ENCODE data around the gene ASCL3.

ASCL3 gene

DNA sequence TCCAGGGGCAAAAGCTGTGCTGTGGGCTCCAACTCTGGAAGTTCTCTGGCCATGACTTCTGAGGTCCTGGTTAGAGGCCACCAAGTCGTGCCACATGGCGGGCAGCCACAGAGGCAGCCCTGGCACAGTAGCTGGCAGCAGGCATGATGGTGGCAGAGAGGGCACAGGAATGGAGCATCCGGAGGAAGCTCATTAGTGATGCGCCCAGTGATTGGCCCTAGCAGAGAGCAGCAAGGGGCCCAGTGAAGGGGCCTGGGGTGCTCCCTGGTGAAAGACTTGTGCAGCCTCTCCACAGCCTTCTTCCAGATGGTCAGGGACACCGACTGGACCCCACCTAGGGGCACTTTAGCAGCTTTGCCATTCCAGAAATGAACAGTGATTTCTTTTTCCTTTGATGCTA is 17.1 kb downstream of the ASCL3 start:
- H3K4me3 ChIP-seq (ENCODE audit: low read length): no peak overlapping the region
- TF ChIP-seq, protein P1, sequence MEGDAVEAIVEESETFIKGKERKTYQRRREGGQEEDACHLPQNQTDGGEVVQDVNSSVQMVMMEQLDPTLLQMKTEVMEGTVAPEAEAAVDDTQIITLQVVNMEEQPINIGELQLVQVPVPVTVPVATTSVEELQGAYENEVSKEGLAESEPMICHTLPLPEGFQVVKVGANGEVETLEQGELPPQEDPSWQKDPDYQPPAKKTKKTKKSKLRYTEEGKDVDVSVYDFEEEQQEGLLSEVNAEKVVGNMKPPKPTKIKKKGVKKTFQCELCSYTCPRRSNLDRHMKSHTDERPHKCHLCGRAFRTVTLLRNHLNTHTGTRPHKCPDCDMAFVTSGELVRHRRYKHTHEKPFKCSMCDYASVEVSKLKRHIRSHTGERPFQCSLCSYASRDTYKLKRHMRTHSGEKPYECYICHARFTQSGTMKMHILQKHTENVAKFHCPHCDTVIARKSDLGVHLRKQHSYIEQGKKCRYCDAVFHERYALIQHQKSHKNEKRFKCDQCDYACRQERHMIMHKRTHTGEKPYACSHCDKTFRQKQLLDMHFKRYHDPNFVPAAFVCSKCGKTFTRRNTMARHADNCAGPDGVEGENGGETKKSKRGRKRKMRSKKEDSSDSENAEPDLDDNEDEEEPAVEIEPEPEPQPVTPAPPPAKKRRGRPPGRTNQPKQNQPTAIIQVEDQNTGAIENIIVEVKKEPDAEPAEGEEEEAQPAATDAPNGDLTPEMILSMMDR (conservative IDR thresholded peaks at IDR 0.05; ENCODE audit: low read depth, low read length): no peak
- DNase-seq (ENCODE audit: low read depth): no peak

DNA sequence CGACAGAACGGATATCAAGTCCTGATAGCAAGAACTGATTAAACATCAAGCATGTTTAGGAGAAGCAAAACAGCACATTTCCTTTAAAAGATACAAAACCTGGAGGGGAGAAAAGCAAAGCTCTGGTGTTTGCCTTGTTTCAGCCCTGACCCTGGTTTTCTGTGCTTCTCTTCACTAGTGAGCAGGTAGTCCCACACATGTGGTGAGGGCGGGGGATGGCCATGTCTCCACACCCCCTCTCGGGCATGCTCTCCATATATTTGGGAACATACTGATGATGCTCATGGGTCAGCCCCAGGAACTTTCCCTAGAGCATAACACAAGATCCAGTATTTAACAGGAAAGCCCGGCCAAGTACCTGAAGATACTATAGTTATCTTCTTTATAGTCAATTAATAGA is 20.1 kb downstream of the ASCL3 start:
- no peak overlapping the region for H3K4me3 ChIP-seq (ENCODE audit: low read length)
- TF ChIP-seq, protein P1 (conservative IDR thresholded peaks at IDR 0.05; ENCODE audit: low read depth, low read length): no peak
- no peak for DNase-seq (ENCODE audit: low read depth)

GRCh38 chr11:8917157-8917825 is 25.5 kb downstream of the ASCL3 start:
- H3K4me3 ChIP-seq (ENCODE audit: low read length): peak overlapping the region; percentile 20
- TF ChIP-seq, protein P1 (conservative IDR thresholded peaks at IDR 0.05; ENCODE audit: low read depth, low read length): no peak
- peak; percentile 85 for DNase-seq (ENCODE audit: low read depth)

DNA sequence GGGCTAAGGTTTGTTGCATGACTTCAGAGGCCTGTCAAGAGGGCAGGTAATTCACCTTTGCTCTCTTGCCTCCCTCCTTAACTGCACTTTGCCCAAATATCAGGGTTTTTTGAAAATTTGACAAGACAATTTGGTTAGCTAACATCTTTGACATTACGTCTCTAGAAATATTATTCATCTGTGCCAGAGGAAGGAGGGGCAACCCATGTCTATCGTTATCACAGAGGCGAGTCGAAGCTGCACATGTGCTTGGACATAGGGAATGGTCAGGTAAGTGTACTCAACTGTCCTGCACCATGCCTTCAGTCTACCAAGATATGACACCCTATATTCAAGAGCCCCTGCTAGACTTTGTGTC is 28.2 kb downstream of the ASCL3 start:
- H3K4me3 ChIP-seq (ENCODE audit: low read length): no peak overlapping the region
- no peak for DNase-seq (ENCODE audit: low read depth)
- TF ChIP-seq, protein P1 (conservative IDR thresholded peaks at IDR 0.05; ENCODE audit: low read depth, low read length): no peak

DNA sequence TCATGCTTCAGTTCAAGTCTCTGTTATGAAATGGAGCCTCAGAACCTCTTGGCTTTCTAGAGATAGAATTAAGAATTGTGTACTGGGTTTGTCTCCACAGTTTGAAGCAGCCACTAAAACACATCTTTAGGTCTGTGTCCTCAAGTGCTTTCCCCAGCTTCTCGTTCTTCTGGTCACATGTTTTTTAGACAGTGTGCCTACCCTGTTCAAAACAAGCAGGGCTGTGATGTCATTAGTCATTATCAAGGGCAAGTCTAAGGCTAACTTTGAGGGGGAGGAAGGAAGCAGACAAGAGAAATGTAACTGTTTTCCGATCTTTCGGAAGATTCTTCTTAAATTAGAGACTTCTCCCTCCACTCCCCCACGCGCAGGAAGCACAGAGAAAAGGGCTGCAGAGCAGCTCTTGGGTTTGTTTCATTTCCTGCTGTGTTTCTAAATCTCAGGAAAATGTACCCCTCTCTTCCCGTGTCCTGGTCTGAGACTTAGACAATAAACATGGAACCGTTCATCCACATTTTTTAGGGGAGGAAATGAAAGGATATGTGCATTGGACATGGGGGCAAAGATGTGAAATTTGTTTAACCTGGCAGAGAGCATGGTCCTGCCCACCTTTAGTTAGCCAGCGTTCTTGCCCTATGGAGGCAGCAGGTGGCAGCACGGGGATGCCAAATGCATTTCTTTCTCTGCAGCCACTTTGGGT is 28.7 kb downstream of the ASCL3 start:
- DNase-seq (ENCODE audit: low read depth): no peak
- no peak overlapping the region for H3K4me3 ChIP-seq (ENCODE audit: low read length)
- TF ChIP-seq, protein P1 (conservative IDR thresholded peaks at IDR 0.05; ENCODE audit: low read depth, low read length): peak; percentile 85

- TF ChIP-seq, protein P1 (conservative IDR thresholded peaks at IDR 0.05; ENCODE audit: low read depth, low read length): no peak
- DNase-seq (ENCODE audit: low read depth): peak; percentile 73
- H3K4me3 ChIP-seq (ENCODE audit: low read length): peak within 1 kb of the TSS; percentile 76
Measured at GRCh38 chr11:8911029-8911823, 31.6 kb downstream of the ASCL3 start, which contains the start of gene AKIP1. TSS of gene AKIP1 (plus strand) at chr11:8911189. CDS start at chr11:8911450, 261 bp downstream.
